Psoas muscle (tissue), 8 donors: ENCODE data around the gene MVK. TPM values are rescaled to one million over a fixed set of nuclear protein-coding genes. Genes with fewer than 3 reads are reported as not detected.

Source experiments
- ATAC-seq, 4 donors: fragments of 200-7000 bp; cut with Tn5 transposase; one replicate each; pipeline ENCODE4 v1.9.1; 2020; ENCODE audit warnings: moderate library complexity in 3 of 4, mild to moderate bottlenecking in 2 of 4
- DNase-seq, 2 donors: peaks; one replicate each; pipeline ENCODE4 v3.0.0-alpha.2; 2020
- H3K27ac ChIP-seq: fragments of 200-600 bp; one replicate; pipeline ENCODE4 v1.8.0; 2022
- H3K27me3 ChIP-seq, 3 donors: fragments of 200-600 bp in 1 of 3; one replicate each; pipeline versions ENCODE4 v1.6.1 to v1.8.0; 2013 to 2022; ENCODE audit warnings: low read length in 2 of 3, mild to moderate bottlenecking in 2 of 3, moderate library complexity in 1 of 3; ENCODE audit not compliant: insufficient read depth in 3 of 3
- H3K36me3 ChIP-seq, 2 donors: fragments of 200-600 bp in 1 of 2; one replicate each; pipeline versions ENCODE4 v1.6.1 to v1.8.0; 2013 to 2022; ENCODE audit warnings: low read depth in 1 of 2, mild to moderate bottlenecking in 1 of 2, moderate library complexity in 1 of 2; ENCODE audit not compliant: insufficient read depth in 1 of 2
- H3K4me1 ChIP-seq: fragments of 200-600 bp; one replicate; pipeline ENCODE4 v1.8.0; 2022
- H3K4me3 ChIP-seq: fragments of 200-600 bp; one replicate; pipeline ENCODE4 v1.8.0; 2022; ENCODE audit warnings: mild to moderate bottlenecking
- H3K9me3 ChIP-seq: fragments of 200-600 bp; one replicate; pipeline ENCODE4 v1.8.0; 2022
- WGBS, 3 donors: extraction: QIAGEN DNeasy Blood & Tissue Kit; methylation state at CpG; one replicate each; pipeline versions ENCODE4 v1.1.6 to v1.1.7; 2013; 5-methylcytosine and 5-hydroxymethylcytosine counted together
- intact Hi-C, 2 donors: fragments of 100-400 bp; cut with DNase I; formaldehyde crosslinking; loops; one replicate each; pipeline versions ENCODE4 v1.11.0 to v1.14.2; 2022
- polyA plus RNA-seq, 3 donors: library from polyadenylated mRNA; stranded (reverse); fragments of 200-250 nt; gene quantifications; one replicate each; pipeline ENCODE4 v1.2.3, GENCODE V29; 2013
- total RNA-seq, 4 donors: library from RNA; stranded (reverse); fragmentation: NEBNext Ultra II Directional in 2 of 4; extraction: Animal tissue kit (Norgen Biotek cat#: 25700) in 2 of 4; gene quantifications; one replicate each; pipeline versions ENCODE4 v1.2.1 to v1.2.4, GENCODE V29; 2021 to 2023
- TF ChIP-seq, protein P1 (sequence below): fragments of 200-600 bp; IDR thresholded peaks from one replicate; pipeline ENCODE4 v1.8.0; 2022; ENCODE audit warnings: antibody characterized with exemption
- donor health status: healthy with polysubstance abuse.
- donor health status: DM: no; HTN: no; CAD: no; lungs with moderate emphysema.
- donor health status: Bipolar disorder and iron deficiency.
- donor health status: healthy.
- donor health status: DM: yes; HTN: yes; CAD: no.
- donor health status: DM: no; HTN: no; CAD: no.
- donor health status: DM: no; HTN: no; CAD: no.
- donor health status: DM: yes; HTN: yes; CAD: no.

The MVK gene
- total and polyA plus RNA-seq, 7 donors = 6.4 to 11.4 (median 9.7) TPM

DNA sequence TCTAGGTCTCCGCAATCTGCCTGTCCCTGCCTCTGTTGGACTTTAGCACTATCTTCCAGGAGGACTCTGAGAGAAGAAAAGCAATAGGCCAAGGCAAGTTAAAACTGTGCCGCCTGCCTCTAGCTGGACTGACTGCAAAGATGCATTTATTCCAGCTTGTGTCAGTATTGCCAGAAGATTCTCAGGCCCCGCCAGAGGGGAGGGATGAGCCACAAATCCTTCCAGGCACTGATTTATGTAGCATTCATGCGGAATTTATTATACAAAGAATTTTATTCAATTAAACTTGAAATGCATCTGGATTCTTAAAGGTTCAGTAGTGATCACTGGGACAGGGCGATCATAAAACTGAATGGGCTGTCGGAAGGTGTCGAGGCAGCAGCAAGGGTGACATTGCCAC lies 20.1 kb upstream of the MVK start:
- Histone ChIP-seq H3K27ac (no peak overlapping the region), H3K4me1 (no peaks in the 10 kb centered on the region), H3K27me3 (peaks cover 0 to 46% (median 15%) of the 10 kb centered on the region in 3 donors), H3K36me3 (peaks cover 0 to 10% of the 10 kb centered on the region in 2 donors), H3K4me3 (no peak overlapping the region), H3K9me3 (no peaks in the 10 kb centered on the region)
- TF ChIP-seq, protein P1, sequence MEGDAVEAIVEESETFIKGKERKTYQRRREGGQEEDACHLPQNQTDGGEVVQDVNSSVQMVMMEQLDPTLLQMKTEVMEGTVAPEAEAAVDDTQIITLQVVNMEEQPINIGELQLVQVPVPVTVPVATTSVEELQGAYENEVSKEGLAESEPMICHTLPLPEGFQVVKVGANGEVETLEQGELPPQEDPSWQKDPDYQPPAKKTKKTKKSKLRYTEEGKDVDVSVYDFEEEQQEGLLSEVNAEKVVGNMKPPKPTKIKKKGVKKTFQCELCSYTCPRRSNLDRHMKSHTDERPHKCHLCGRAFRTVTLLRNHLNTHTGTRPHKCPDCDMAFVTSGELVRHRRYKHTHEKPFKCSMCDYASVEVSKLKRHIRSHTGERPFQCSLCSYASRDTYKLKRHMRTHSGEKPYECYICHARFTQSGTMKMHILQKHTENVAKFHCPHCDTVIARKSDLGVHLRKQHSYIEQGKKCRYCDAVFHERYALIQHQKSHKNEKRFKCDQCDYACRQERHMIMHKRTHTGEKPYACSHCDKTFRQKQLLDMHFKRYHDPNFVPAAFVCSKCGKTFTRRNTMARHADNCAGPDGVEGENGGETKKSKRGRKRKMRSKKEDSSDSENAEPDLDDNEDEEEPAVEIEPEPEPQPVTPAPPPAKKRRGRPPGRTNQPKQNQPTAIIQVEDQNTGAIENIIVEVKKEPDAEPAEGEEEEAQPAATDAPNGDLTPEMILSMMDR = no peak
- no peak for ATAC-seq
- 58 to 74% (median 59%) methylated on average over 7 of the region's 7 CpGs for WGBS, 3 donors
- DNase-seq = no peak
- intact Hi-C loops = no loop called here

DNA sequence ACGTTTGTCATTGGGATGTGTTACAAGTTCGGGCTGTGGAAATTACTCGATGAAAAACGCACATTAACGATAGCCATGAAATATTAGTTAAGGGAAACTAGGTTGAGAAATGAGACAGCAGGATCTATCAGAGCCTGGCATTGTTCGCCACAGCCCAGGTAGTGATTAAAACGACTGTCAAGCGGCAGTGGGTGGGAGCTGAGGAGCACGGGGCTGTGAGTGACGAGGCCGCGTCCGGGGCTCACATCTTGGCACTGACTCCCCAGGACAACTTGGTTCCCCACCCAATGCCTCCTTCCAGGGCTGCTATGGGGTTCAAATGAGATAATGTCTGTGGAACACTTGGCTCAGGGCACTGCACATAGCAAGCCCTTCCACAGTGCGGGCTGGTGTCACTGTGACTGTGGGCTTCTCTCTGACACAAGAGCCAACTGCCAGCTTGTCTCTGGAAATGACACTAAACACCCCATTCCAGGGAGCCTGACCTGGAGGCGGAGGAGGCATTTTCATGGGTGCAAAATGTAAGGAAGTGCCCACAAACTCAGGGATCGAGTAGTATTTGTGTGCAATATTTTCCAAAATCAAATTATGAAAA lies 19.6 kb upstream of the MVK start:
- intact Hi-C loops = no loop called here
- 32 to 47% (median 39%) methylated on average over 16 of the region's 16 CpGs for WGBS, 3 donors
- ATAC-seq = peak in 2 of 4 donors; percentile 11 to 29

DNA sequence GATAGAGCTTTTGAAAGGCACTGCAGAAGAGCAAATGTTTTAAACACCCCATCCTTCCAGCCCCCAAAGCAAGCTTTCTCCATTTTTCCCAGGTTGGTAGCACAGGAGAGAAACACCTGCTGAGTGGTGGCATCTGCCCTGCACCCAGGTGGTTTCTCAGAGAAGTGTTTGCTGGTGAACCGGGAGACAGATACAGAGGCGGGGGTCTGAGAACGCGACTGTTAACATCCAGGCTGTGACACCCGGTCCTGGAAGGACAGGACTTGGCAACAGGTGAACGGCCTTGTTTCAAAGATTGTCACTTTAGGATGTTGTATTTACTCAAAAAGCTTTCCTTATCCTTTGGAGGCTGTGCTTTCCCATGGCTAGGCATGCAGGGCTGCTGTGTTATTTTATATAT lies 18.8 kb upstream of the MVK start:
- TF ChIP-seq, protein P1 = no peak
- no peak overlapping the region for H3K4me3 ChIP-seq
- ATAC-seq = no peak
- WGBS, 3 donors = 57 to 73% (median 60%) methylated on average over 6 of the region's 6 CpGs
- intact Hi-C loops = no loop called here
- H3K4me1 ChIP-seq = no peaks in the 10 kb centered on the region
- H3K9me3 ChIP-seq = no peaks in the 10 kb centered on the region
- H3K36me3 ChIP-seq = peaks cover 0 to 12% of the 10 kb centered on the region in 2 donors
- H3K27ac ChIP-seq = no peak overlapping the region
- H3K27me3 ChIP-seq = peaks cover 0 to 34% (median 10%) of the 10 kb centered on the region in 3 donors
- no peak for DNase-seq

More for the DNA sequence above, 19.6 kb upstream of the MVK start:
- TF ChIP-seq, protein P1 = no peak
- no peak overlapping the region for H3K4me3 ChIP-seq
- H3K27me3 ChIP-seq = peaks cover 0 to 41% (median 12%) of the 10 kb centered on the region in 3 donors
- H3K36me3 ChIP-seq = peaks cover 0 to 10% of the 10 kb centered on the region in 2 donors
- H3K9me3 ChIP-seq = no peaks in the 10 kb centered on the region
- no peak for DNase-seq
- H3K27ac ChIP-seq = no peak overlapping the region
- no peaks in the 10 kb centered on the region for H3K4me1 ChIP-seq

DNA sequence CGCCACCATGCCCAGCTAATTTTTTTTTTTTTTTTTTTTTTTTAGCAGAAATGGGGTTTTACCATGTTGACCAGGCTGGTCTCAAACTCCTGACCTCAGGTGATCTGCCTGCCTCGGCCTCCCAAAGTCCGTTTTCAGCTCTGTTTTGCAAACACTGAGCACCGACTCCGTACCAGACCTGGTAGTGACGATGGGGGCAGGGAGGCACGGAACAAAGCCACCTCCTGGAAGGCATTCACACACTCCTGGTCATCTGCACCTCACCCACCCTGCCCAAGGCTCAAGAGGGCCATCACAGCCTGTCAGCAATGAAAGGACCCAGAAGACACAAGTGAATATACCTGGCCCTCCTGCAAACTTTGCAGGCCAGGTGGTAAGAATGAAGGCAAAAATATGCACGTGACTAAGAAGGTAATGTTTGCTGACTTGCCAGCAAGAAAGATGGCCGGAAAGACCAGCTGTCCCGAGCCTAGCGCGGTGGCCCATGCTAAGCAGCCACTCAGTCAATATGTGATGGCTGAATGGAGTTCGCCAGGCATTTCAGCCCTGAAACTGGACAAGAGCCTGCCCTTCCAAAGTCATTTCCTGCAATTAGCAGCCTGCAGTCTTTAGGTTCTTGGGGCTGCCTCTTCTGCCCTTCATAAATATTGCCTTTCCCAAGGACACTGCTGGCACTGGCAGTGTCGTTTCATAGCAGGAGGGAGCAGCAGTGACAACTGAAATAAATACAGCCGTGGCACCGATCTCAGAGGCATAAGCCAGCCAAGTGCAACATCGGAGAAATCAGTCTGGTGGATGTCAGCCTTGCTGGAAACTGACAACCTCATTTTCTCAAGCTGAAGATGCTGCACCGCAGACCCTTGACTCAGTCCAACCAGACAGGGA lies 17.9 kb upstream of the MVK start:
- ATAC-seq (peak in 2 of 4 donors; percentile 19 to 30), DNase-seq (no peak)
- Histone ChIP-seq H3K27ac (no peak overlapping the region), H3K9me3 (no peaks in the 10 kb centered on the region), H3K4me1 (no peaks in the 10 kb centered on the region), H3K36me3 (peaks cover 0 to 20% of the 10 kb centered on the region in 2 donors), H3K27me3 (peaks cover 0 to 26% (median 5%) of the 10 kb centered on the region in 3 donors), H3K4me3 (no peak overlapping the region)
- intact Hi-C loops = no loop called here
- 63 to 71% (median 67%) methylated on average over 18 of the region's 18 CpGs for WGBS, 3 donors
- TF ChIP-seq, protein P1 = no peak
